ENCODE measurements around the gene SIRPD. TPM values are rescaled to one million over a fixed set of nuclear protein-coding genes. Genes with fewer than 3 reads are reported as not detected.

Gene SIRPD
- total RNA-seq, 4 donors from 2014 or later = not detected

DNA sequence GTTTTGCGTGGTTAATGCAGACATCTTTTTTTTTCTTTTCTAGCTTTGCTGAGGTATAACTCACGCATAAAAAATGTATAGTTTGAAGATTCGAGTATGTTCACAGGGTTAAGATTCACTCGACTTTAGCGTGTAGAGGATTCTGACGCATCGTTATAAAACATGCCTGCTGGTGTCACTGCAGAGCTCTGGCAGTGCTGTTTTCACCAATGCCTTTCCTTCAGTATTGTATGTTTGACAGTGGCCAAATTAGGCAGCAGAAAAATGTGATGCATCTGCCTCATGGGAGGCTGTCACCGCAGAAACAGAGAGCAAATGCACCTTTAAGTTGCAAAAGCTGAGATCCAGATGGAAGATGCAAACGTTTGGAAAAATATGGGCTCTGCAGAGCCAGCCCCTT lies 48.3 kb downstream of the SIRPD start:
- DNase-seq (ENCODE audit: low spot score in 2 of 2) = no peak
- 34 to 37% methylated on average over 9 of the region's 9 CpGs for WGBS, 2 donors
- intact Hi-C loops (cut with DNase I; ENCODE audit: low total_unique reads) = loop anchor here (10.0 kb wide), 1 partner anchor 194 kb away; no protein-coding TSS in a partner anchor
- TF ChIP-seq POLR2A (IDR thresholded peaks at IDR 0.05) (no peak), CTCF (IDR thresholded peaks at IDR 0.05) (no peak)
- H3K4me3 ChIP-seq (ENCODE audit: low read depth, poor library complexity, severe bottlenecking) = no peak overlapping the region

DNA sequence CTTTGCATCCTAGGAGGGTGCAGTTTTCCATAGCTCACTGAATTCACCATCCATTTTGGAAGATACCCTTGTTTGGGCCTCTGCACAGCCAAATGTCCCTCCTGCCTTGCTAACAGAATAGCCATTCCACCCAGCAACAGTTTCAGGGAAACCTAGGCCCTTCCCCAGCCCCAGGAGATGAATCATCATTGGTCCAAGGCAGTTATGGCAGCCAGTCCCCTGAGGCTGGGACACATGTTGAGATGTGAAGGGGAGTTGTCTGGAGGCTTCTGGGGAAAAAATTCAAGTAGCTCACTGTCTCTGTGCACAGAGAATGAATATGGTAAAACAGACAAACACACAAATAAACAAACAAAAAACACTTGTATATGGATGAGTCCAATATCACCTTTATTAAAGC lies 48.9 kb downstream of the SIRPD start:
- intact Hi-C loops (cut with DNase I; ENCODE audit: low total_unique reads) = loop anchor here (10.0 kb wide), 1 partner anchor 194 kb away; no protein-coding TSS in a partner anchor
- DNase-seq (ENCODE audit: low spot score in 2 of 2) = no peak
- TF ChIP-seq POLR2A (IDR thresholded peaks at IDR 0.05) (no peak), CTCF (IDR thresholded peaks at IDR 0.05) (no peak)
- no peak overlapping the region for H3K4me3 ChIP-seq (ENCODE audit: low read depth, poor library complexity, severe bottlenecking)

GRCh38 chr20:1507276-1507675 lies 50.2 kb downstream of the SIRPD start:
- 70 to 76% methylated on average over 3 of the region's 3 CpGs for WGBS, 2 donors
- DNase-seq (ENCODE audit: low spot score in 2 of 2) = no peak
- H3K4me3 ChIP-seq (ENCODE audit: low read depth, poor library complexity, severe bottlenecking) = no peak overlapping the region
- intact Hi-C loops (cut with DNase I; ENCODE audit: low total_unique reads) = loop anchor here (10.0 kb wide), 1 partner anchor 192 kb away; no protein-coding TSS in a partner anchor
- TF ChIP-seq CTCF (IDR thresholded peaks at IDR 0.05) (no peak), POLR2A (IDR thresholded peaks at IDR 0.05) (no peak)

- no peak for TF ChIP-seq CTCF (IDR thresholded peaks at IDR 0.05)
- 86 to 100% methylated on average over 1 of the region's 1 CpG for WGBS, 2 donors
- H3K4me3 ChIP-seq (ENCODE audit: low read depth, poor library complexity, severe bottlenecking) = no peak overlapping the region
- no peak for DNase-seq (ENCODE audit: low spot score in 2 of 2)
- intact Hi-C loops (cut with DNase I; ENCODE audit: low total_unique reads) = loop anchor here (10.0 kb wide), 1 partner anchor 191 kb away; no protein-coding TSS in a partner anchor
Measured at GRCh38 chr20:1505871-1506270, 51.6 kb downstream of the SIRPD start.

- intact Hi-C loops (cut with DNase I; ENCODE audit: low total_unique reads) = loop anchor here (10.0 kb wide), 1 partner anchor 191 kb away; no protein-coding TSS in a partner anchor
- TF ChIP-seq POLR2A (IDR thresholded peaks at IDR 0.05) (no peak), CTCF (IDR thresholded peaks at IDR 0.05) (no peak)
- no peak overlapping the region for H3K4me3 ChIP-seq (ENCODE audit: low read depth, poor library complexity, severe bottlenecking)
- 68 to 70% methylated on average over 3 of the region's 3 CpGs for WGBS, 2 donors
- no peak for DNase-seq (ENCODE audit: low spot score in 2 of 2)
Measured at GRCh38 chr20:1505361-1505760, 52.1 kb downstream of the SIRPD start.
